Suppressor macrophage treated with lipopolysaccharide for 1 hour (primary cell): Measurements from ENCODE around the gene KCNIP4.

Source experiments
- DNase-seq, 3 donors: peaks; one replicate each; pipeline ENCODE4 v3.0.0-alpha.2; 2020 to 2022

The KCNIP4 gene

DNA sequence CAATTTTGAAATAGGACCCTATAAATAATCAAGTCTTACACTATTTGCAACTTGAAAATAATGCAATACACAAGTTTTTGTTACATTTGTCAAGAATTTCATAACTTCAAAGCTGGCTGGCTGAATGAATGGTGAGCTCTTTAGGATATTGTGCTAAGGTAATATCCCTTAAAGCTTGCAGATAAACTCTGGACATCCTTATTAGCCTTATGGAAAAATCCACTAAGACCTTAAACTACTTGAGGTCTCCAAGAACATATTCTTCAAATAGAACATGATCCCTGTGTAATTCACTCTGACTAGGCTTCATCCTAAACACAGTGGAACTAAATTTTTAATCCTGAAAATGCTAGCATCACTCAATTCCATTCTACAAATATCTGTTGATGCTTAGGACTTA, 1049.0 kb downstream of the KCNIP4 start:
- no peak for DNase-seq

- no peak for DNase-seq
Measured at GRCh38 chr4:20895988-20896387, 1052.6 kb downstream of the KCNIP4 start.

DNA sequence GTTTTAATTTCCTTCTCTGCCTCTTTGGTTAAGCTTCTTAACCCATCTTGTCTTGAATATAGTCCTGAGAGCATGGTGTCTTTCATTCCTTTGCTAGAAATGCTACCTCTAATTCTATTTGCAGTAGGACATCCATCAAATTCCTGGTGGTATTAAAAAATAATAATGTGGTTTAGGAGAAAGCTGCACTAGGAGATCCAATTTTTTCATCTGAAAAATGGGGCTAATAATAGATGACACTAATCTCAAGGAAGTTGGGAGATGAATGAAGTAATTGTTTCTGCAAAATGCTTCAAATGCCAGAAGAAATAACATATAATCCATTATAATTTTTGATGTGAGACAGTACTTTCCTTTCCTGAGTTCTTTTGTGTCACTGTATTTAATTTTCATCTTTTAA, 1053.4 kb downstream of the KCNIP4 start:
- no peak for DNase-seq

GRCh38 chr4:20890761-20891160, 1057.8 kb downstream of the KCNIP4 start:
- DNase-seq: no peak

DNA sequence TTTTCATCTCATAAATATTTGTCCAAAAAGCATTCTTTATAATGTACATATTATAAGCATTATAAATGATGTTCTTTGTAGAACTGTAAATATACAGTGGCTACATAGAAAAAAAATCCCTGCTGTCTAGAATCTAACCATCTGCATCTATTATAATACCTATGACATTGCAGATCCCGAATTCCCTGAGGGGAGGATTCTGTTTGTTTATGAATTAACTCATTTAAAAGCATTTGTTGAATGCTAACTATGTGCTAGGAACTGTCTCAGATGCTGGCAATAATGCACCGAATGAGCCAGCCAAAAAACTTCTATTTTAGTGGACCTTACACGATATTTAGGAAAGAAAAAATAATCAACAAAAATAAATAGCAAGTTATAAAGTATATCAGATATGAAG, 1058.7 kb downstream of the KCNIP4 start:
- no peak for DNase-seq

DNA sequence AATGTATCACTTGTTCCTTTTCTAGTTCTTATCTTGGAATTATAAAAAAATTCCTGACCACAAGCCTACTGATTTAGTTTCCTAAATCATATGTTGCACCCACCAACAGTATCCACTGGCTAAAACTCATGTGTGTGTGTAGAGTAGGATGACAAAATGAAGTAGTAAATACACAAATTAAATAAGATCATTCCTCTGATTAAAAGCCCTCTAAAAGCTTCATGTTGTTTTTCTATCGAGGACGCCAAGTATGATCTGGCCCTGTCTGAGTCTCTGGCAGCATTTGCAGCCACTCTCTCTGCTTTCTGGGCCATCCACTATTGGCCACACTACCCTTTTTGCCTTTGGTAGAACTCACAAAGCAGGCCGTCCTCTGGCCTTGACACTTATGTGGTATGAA, 1064.9 kb downstream of the KCNIP4 start:
- DNase-seq: no peak

- DNase-seq: no peak
Measured at GRCh38 chr4:20883231-20883630, 1065.3 kb downstream of the KCNIP4 start.

DNA sequence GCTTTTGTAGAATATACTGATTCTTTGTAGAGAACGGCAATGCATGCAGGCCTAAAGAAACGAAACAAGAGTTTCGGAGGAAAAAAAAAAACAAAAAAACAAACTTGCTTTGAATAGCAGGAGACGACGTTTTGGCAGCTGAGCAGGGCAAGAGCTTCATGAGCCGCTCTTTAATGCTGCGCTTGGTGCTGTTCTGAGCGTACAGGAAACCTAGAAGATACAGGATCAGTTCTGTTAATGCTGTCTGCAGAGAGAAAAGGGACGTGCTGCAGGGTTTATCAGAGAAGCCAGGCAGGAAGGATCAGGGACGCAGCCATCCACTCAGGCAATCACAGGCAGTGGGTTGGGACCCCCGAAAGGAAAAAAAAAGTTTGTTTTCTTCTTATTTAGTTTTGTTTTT, 1066.1 kb downstream of the KCNIP4 start:
- no peak for DNase-seq

- DNase-seq: no peak
Measured at GRCh38 chr4:20881658-20882057, 1066.9 kb downstream of the KCNIP4 start.

DNA sequence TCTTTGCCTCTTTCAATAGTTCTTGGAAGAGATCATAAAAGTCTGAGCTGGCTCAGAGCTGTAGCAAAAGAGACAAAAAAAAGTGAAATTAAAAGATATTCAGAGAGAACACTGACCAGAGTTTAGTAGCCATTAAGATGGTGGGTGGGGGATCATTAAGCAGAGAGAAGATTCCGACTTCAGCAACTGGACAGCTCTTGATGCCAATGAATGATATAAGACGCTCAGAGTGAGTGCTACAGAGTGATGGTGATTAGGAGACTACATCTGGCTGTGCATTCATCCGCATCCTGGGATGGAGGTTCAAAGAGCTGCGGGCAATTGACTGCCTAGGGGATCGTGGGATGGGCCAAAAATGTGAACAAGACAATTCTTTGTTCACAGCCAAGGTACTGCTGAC, 1069.8 kb downstream of the KCNIP4 start:
- DNase-seq: no peak

DNA sequence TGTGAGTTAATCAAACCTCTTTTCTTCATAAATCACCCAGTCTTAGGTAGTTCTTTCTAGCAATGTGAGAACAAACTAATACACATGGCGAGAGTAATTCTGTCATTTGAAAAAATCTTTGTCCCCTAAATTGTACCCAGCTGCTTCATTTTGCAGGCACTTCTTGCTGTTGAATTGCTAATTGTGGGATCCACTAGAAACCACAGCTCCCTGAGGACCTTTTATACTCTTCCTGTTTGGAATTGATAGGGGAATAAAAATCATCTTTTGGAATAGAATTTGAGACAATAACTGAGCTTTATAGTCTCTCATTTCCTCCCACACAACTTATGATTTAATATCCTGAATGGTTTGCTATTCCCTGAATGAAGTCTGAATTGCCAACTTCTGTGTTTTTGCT, 1078.1 kb downstream of the KCNIP4 start:
- DNase-seq: no peak

- no peak for DNase-seq
Measured at GRCh38 chr4:20868108-20868507, 1080.5 kb downstream of the KCNIP4 start.

- no peak for DNase-seq
Measured at GRCh38 chr4:20860878-20861277, 1087.7 kb downstream of the KCNIP4 start.

DNA sequence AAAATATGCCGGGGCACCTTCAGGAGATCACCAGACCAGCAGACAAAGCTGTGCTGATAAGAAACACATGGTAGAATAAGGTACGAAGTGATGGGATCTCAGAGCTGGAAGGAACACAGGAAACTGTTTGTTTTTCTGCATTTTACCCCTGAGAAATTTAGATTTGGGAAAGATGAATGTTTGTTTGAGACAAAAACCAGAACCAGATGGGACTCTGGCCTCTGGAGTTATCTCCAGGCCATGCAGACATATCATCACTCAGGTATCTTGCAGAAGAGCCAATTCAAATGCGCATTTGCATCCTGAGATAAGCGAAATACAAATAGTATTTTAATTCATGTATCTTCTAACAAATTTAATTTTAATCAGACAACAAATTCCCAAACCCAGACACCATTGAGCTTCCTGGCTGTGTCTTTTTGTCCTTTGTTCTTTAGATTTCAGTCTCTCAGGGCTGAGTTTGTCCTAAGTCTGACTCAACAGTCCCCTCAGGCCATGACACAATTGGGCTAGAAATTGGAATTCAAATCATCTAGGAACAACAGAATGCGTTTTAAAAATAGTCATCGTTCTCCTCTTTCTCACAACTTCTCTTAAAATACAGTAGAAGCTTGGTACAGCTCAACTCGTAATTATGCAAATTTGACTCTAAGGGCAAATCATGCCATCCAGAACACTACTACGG, 1089.3 kb downstream of the KCNIP4 start:
- no peak for DNase-seq

DNA sequence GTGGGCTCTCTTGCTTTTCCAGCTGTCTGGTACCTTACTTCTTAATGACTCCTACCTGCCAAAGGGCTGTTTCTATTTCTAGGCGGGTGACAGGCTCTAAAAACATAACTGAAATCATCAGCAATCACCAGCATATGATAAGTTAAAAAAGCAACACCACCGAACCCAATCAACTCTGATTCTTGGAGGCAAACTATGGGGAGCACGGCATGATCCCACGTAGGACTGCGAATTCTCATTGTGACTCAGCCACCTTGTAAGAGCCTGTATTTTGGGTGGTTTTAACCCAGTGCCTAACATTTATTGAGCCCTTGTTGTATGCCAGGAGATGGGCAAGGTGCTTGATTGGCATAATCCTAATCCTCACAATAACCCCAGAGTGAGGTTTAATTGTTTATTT, 1091.5 kb downstream of the KCNIP4 start:
- DNase-seq: no peak

- DNase-seq: no peak
Measured at GRCh38 chr4:20847124-20847747, 1101.3 kb downstream of the KCNIP4 start.

DNA sequence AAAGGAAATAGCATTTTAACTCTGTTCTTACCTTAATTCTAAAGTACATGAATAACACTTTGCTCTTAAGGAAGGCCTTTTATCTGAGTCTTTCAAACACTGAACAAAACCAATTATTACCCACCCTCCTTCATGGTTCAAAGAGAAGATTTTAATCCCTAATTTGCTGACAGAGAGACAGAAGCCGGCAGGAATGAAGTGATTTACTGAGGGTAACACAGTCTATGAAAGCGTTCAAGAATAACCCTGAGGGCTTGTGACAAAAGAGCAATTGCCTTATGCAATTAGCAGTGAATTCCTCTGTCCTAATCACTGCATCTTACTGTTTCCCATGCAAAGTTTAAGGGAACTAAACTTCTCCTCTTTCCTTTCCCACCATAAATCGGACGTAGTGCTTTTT, 1104.3 kb downstream of the KCNIP4 start:
- no peak for DNase-seq

DNA sequence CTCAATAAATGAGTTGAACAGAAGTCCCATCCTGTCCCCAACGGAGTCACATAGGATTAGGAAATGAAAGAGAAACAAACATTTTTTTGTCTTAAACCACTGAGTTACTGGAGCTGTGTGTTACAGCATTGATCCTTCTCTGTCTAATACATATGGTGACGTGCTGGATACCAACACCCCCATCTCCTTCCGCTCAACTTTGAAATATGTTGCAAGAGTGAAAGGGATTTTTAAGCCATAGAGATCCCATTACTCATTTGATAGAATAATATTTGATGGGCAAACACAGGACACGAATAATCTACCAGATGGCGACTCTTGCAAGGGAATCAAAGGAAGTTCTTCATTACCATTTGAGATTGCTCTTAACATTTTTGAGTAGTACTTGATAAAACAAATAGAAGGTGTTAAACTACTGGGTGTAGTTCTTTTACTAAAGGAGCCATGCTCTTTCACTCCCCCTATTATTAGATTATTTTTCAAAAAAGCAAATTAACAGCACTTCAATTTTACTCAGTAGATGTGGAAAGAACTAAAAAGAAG, 1107.9 kb downstream of the KCNIP4 start:
- no peak for DNase-seq

GRCh38 chr4:20839957-20840356, 1108.6 kb downstream of the KCNIP4 start:
- no peak for DNase-seq

- no peak for DNase-seq
Measured at GRCh38 chr4:20838476-20838875, 1110.1 kb downstream of the KCNIP4 start.

DNA sequence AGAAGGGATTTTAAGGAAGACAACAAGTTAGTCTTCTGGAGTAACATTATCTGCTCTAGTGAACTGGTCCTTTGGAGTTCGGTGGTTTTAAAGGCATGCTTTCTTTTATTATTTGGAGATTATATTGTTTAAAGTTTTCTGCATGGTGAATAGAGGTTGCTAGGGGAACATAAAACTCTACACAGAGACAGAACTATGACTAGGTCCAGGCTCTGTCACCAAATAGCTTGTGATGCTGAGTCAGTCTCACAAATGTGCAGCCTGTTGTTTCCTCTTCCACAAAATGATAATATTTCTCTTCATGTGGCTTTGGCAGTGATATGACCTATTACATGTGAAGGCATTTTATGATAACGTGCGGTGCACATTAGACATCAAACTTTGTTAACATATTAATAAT, 1115.7 kb downstream of the KCNIP4 start:
- no peak for DNase-seq

GRCh38 chr4:20831746-20832145, 1116.8 kb downstream of the KCNIP4 start:
- DNase-seq: no peak

- DNase-seq: no peak
Measured at GRCh38 chr4:20829617-20830357, 1118.8 kb downstream of the KCNIP4 start.

GRCh38 chr4:20825505-20825904, 1123.1 kb downstream of the KCNIP4 start:
- DNase-seq: no peak
